ENCODE results near the gene CPD.
A peak's percentile ranks its signal among the peaks of the same experiment; 100 is the strongest.
"Not testable (repeated sequence)": the region's sequence is repeated elsewhere in the genome, so short reads cannot be mapped to it uniquely, and the experiment has no call there.

The CPD gene

GRCh38 chr17:30433514-30433913, 54.8 kb downstream of the CPD start:
- DNase-seq = no peak

- DNase-seq = no peak
Measured at GRCh38 chr17:30436729-30437128, 58.0 kb downstream of the CPD start.

- DNase-seq = no peak
Measured at GRCh38 chr17:30443721-30444120, 65.0 kb downstream of the CPD start.

GRCh38 chr17:30446640-30447039, 67.9 kb downstream of the CPD start:
- not testable (repeated sequence) for DNase-seq

DNA sequence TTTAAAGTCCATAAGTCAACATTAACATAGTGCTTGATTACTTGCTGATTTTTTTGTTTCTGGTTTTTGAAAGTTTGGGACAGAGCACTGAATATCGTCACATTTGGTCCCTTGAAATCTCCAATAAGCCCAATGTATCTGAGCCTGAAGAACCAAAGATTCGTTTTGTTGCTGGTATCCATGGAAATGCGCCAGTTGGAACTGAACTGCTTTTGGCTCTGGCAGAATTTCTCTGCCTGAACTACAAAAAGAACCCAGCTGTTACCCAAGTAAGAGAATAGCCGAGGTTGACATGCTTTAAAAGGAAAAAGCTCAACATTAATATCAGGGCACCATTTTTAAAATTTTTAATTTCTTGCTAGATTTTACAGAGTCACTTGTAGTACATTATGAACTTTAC, 70.8 kb downstream of the CPD start:
- no peak for DNase-seq

- DNase-seq = no peak
Measured at GRCh38 chr17:30450125-30451027, 71.6 kb downstream of the CPD start.

- no peak for DNase-seq
Measured at GRCh38 chr17:30454635-30455034, 75.9 kb downstream of the CPD start.

- DNase-seq = no peak
Measured at GRCh38 chr17:30458371-30458770, 79.6 kb downstream of the CPD start.

- not testable (repeated sequence) for DNase-seq
Measured at GRCh38 chr17:30458797-30459413, 80.2 kb downstream of the CPD start.

- no peak for DNase-seq
Measured at GRCh38 chr17:30468465-30468864, 89.7 kb downstream of the CPD start.

DNA sequence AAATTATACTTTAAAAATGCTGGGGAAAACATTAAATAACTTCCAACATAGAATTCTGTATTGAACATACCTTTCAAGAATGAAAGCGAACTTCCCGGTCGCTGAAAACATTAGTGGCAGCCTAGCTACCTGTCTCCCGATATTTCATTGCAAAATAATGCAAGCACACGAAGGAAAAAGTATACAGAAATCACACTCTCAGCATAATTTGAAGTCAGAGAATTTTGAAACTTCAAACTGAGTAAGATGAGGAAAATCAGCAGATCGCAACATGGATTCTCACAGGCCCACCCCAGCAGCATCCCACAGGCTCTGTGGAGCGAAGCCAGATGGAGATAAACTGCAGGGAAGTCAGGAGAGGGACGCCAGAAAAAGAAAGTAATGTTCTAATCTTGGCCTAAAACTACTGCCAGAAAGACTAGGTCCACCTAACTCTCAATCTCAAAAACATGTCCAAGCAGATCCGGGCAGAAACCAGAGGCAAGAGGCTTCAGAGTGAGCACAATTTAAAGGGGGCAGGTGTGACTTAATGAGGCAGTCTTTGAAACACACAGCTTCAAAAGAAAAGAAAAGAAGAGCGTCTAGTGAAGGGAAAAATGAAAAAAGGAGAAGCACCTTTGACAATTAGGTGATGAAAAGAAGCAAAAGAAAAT, 93.6 kb downstream of the CPD start:
- DNase-seq = no peak

DNA sequence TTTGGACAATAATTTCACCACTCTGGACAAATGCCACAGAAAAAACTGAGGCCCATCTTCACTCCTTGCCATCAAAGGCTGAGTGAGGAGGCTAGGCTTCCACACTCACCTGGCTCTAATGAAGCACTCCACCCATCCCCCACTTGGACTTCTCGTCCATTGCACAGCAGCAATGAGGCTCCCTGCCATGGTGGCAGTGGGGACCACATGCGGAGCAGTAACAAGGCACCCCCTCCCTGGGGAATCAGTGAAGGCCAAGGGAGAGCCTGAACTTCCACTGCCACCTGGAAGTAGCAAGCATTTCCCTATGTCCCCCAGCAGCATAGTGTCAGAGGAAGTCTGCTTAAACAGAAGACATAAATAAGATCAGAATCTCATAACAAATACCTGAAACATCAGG, 96.5 kb downstream of the CPD start:
- DNase-seq = no peak

DNA sequence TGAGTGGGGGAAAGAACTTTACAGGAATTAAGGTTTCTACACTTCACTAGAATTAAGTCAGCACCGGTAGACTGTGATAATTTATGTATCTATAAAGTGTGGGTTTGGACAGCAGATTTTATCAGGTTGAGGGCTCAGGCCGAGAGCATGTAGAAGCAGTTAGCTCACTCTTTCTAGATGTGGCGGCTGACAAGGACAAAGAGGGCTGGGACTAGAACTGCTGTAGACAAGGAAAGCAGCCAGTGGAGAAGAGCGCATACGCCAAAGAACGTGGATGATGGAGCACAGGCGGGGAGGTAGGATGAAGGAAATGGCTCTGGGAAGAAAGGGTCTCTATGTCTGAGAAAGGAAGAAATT, 98.0 kb downstream of the CPD start:
- DNase-seq = peak in 1 of 2 experiments; percentile 10

DNA sequence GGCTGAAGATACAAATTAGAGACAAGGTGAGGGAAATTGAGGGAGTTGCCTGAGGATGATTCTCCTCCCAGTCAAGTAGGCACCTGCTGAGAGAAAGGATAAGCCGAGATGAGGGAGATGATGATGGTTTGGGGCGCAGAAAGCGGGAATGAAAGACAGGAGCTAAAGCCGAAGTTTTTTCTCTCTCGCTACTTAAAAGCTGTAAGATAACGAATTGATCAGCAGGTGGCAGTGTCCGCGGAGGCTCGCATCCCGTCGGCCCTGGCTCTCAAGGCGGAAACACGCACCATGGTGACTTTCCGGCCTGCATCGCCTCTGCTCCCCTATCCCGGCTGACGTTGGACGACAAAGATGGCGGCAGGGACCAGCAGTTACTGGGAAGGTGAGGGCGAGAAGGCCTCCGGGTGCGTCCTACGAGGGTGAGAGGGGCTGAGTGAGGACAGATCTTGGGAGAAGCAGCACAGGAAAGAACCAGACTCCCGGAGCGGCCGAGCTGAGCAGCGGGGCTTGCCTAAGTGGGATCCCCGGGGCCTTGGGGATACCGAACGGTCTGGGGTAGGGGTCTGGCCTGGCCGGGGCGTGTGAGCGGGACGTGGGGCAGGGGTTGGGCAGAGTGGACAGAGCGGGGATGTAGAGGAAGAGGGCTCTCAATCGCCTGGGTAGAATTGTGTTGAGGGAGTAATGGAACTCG, 98.5 kb downstream of the CPD start, which contains the start of gene GOSR1:
Gene GOSR1, plus strand, starts transcription at position 326 of the 691 bp plus-strand sequence. Its CDS starts 26 bp downstream, at position 352.
- DNase-seq = peak; percentile 85 to 89

GRCh38 chr17:30477774-30478115, 99.0 kb downstream of the CPD start:
- DNase-seq = no peak

- no peak for DNase-seq
Measured at GRCh38 chr17:30482555-30482954, 103.8 kb downstream of the CPD start.

GRCh38 chr17:30483159-30483558, 104.4 kb downstream of the CPD start:
- no peak for DNase-seq

- no peak for DNase-seq
Measured at GRCh38 chr17:30493780-30494179, 115.1 kb downstream of the CPD start.

DNA sequence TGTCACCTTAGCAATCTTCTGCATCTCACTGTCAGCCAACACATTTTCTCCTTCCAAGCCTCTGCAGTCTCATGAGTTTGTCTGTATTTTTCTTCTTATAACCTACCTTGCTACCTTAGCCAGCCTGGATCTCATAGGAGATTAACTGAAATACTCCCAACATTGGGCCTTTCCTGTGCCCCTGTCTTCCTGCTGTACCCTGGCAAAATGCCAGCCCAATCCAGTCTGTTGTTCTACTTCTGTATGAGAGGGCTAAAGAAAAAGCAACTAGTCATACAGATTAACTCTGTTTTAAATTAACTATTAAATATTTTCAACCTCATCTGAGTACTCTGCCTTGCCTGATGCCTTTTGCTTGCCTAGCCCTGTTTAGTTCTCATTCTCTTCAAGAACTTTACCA, 116.9 kb downstream of the CPD start:
- DNase-seq = no peak

DNA sequence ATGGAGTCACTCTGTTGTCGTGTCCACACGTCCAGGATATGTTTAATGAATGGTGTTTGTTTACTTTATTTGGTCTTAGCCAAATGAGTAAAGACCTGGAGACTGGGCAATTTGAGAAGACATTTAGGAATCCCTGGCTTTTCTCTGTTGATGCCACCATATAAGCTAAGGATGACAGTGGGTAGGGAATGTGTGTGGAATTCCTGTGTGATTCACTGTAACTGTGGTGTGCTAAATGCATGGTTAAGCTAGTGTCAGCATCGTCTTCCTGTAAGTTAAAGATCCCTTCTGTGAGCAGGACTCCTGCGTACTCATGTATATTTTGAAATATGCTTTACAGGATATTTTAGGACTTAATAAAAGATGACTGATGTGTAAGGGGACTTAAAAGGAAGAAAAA, 124.8 kb downstream of the CPD start:
- DNase-seq = no peak

DNA sequence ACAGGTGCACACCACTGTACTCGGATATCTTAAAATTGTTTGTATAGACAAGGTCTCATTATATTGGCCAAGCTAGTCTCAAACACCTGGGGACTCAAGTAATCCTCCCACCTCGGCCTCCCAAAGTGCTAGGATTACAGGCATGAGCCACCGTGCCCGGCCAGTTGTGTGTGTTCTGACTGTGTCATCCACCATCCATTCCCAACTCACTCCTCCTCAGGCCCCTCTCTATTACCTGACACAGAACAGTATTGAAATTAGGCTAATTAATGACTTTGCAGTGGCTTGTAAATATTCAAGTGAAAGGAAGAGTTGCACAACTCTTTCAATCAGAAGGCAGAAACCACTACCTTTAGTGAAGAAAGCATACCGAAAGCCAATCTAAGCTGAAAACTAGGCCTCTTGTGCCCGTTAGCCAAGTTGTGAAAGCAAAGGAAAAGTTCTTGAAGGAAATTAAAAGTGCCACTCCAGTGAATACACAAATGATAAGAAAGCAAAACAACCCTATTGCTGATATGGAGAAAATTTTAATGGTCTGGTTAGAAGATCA, 127.2 kb downstream of the CPD start:
- DNase-seq = no peak

DNA sequence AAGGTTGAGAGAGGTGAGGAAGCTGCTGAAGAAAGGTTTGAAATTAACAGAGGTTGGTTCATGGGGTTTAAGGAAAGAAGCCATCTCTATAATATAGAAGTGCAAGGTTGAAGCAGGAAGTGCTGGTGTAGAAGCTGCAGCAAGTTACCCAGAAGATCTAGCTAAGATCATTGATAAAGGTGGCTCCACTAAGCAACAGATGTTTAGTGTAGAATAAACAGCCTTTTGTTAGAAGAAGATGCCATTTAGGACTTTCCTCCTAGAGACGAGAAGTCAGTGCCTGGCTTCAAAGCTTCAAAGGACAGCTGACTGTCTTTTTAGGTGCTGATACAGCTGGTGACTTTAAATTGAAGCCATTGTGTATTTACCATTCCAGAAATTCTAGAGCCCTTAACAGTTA, 127.8 kb downstream of the CPD start:
- DNase-seq = no peak

DNA sequence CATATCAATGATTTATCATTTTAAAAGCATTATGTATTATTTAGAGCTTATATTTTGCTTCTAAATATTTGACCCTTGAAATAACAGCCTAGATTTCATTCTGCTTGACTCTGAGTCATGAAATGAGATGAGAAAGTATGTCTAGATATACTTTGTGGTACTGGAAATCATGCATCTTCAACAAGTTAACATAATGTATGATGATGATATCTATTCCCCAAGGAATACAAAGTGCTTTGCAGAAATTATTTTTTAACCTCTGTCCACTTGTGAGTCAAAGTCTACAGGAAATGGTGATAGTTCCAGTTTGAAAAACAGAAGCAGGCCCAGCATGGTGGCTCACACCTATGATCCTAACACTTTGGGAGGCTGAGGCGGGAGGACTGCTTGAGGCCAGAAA, 134.6 kb downstream of the CPD start:
- DNase-seq = no peak

All from stimulated activated CD4-positive, alpha-beta T cell treated with anti-CD3 and anti-CD28 coated beads, Interleukin-4, amount 100 ng/mL, for 4 hours (primary cell).